ENCODE results near the gene HBZ.
"Not testable (repeated sequence)": the region's sequence is repeated elsewhere in the genome, so short reads cannot be mapped to it uniquely, and the experiment has no call there.

The HBZ gene

DNA sequence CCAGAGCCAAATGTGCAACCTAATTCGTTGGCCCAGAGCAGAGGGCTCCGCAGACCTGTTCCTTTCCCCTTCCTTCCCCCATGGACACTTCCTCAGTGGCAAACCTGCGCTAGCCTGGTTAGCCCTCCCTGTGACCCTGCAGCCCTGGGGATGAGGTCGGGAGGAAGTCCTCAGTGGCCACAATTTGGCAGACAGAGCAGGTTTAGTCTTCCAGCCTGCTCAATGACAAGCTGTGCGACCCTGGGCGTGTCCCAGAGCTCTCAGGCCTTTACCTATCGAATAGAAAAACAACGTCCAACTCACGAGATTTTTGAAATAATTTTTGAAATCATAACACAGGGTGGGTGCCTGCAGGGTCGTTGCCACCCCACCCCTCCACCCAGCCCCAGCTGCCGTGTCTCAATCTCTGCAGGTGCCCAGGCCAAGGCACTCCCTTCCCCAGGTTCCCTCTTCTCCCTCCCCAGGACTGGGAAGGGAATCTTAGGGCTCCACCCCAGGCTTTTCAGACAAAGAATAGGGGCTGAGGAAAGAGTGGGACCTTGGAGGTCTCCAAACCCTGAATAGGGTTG is 14.8 kb downstream of the HBZ start:
- H3K4me3 ChIP-seq (ENCODE audit: low read length) = no peak overlapping the region
- TF ChIP-seq, protein P1, sequence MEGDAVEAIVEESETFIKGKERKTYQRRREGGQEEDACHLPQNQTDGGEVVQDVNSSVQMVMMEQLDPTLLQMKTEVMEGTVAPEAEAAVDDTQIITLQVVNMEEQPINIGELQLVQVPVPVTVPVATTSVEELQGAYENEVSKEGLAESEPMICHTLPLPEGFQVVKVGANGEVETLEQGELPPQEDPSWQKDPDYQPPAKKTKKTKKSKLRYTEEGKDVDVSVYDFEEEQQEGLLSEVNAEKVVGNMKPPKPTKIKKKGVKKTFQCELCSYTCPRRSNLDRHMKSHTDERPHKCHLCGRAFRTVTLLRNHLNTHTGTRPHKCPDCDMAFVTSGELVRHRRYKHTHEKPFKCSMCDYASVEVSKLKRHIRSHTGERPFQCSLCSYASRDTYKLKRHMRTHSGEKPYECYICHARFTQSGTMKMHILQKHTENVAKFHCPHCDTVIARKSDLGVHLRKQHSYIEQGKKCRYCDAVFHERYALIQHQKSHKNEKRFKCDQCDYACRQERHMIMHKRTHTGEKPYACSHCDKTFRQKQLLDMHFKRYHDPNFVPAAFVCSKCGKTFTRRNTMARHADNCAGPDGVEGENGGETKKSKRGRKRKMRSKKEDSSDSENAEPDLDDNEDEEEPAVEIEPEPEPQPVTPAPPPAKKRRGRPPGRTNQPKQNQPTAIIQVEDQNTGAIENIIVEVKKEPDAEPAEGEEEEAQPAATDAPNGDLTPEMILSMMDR (IDR thresholded peaks at IDR 0.05; ENCODE audit: low read length) = no peak
- TF ChIP-seq EZH2 (optimal IDR thresholded peaks at IDR 0.05; ENCODE audit: low read depth, low read length) = no peak
- TF ChIP-seq EZH2phosphoT487 (IDR thresholded peaks at IDR 0.05; ENCODE audit: low read length) = no peak
- no peaks in the 10 kb centered on the region for H3K79me2 ChIP-seq (ENCODE audit: low read length)
- H3K9me2 ChIP-seq (replicated peaks; ENCODE audit: insufficient read depth, low read length) = no peaks in the 10 kb centered on the region
- no peaks in the 10 kb centered on the region for H3K9me3 ChIP-seq (replicated peaks; ENCODE audit: insufficient read depth, low read length)
- DNase-seq = no peak
- no peaks in the 10 kb centered on the region for H4K20me1 ChIP-seq (ENCODE audit: insufficient read depth, low read length)
- no peaks in the 10 kb centered on the region for H3K4me1 ChIP-seq (ENCODE audit: low read length)
- no peak overlapping the region for H3K4me2 ChIP-seq (ENCODE audit: low read depth, low read length)
- H2AFZ ChIP-seq (ENCODE audit: low read length) = no peak overlapping the region
- H3F3A ChIP-seq (ENCODE audit: insufficient read depth, low read length) = no peaks in the 10 kb centered on the region
- H3K36me3 ChIP-seq (replicated peaks; ENCODE audit: insufficient read depth, low read length) = no peaks in the 10 kb centered on the region
- no peak overlapping the region for H3K27ac ChIP-seq (ENCODE audit: low read length)
- H3K9ac ChIP-seq (ENCODE audit: low read length) = no peak overlapping the region
- peaks cover 46% of the 10 kb centered on the region for H3K27me3 ChIP-seq (replicated peaks; ENCODE audit: insufficient read depth, low read length)

DNA sequence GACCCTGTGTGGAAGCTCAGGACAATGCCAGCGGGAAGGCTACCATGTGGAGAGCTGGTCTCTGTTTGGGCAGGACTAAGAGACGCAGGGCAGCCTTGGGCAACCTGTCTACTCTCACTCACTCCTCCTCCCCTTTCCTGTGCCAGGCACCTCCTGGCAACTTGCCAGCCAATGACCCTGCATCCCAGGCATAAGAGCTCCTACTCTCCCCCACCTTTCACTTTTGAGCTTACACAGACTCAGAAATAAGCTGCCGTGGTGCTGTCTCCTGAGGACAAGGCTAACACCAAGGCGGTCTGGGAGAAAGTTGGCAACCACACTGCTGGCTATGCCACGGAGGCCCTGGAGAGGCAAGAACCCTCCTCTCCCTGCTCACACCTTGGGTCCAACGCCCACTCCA is 16.0 kb downstream of the HBZ start:
- TF ChIP-seq, protein P1 (IDR thresholded peaks at IDR 0.05; ENCODE audit: low read length) = no peak
- TF ChIP-seq EZH2phosphoT487 (IDR thresholded peaks at IDR 0.05; ENCODE audit: low read length) = no peak
- TF ChIP-seq EZH2 (optimal IDR thresholded peaks at IDR 0.05; ENCODE audit: low read depth, low read length) = no peak
- no peak for DNase-seq
- H2AFZ ChIP-seq (ENCODE audit: low read length) = no peak overlapping the region
- no peaks in the 10 kb centered on the region for H3K9me3 ChIP-seq (replicated peaks; ENCODE audit: insufficient read depth, low read length)
- H3K79me2 ChIP-seq (ENCODE audit: low read length) = no peaks in the 10 kb centered on the region
- no peaks in the 10 kb centered on the region for H3K36me3 ChIP-seq (replicated peaks; ENCODE audit: insufficient read depth, low read length)
- no peak overlapping the region for H3K4me2 ChIP-seq (ENCODE audit: low read depth, low read length)
- no peaks in the 10 kb centered on the region for H3K9me2 ChIP-seq (replicated peaks; ENCODE audit: insufficient read depth, low read length)
- no peak overlapping the region for H3K27ac ChIP-seq (ENCODE audit: low read length)
- no peaks in the 10 kb centered on the region for H4K20me1 ChIP-seq (ENCODE audit: insufficient read depth, low read length)
- H3K4me3 ChIP-seq (ENCODE audit: low read length) = no peak overlapping the region
- no peaks in the 10 kb centered on the region for H3F3A ChIP-seq (ENCODE audit: insufficient read depth, low read length)
- H3K4me1 ChIP-seq (ENCODE audit: low read length) = no peaks in the 10 kb centered on the region
- no peak overlapping the region for H3K9ac ChIP-seq (ENCODE audit: low read length)
- peaks cover 44% of the 10 kb centered on the region for H3K27me3 ChIP-seq (replicated peaks; ENCODE audit: insufficient read depth, low read length)

DNA sequence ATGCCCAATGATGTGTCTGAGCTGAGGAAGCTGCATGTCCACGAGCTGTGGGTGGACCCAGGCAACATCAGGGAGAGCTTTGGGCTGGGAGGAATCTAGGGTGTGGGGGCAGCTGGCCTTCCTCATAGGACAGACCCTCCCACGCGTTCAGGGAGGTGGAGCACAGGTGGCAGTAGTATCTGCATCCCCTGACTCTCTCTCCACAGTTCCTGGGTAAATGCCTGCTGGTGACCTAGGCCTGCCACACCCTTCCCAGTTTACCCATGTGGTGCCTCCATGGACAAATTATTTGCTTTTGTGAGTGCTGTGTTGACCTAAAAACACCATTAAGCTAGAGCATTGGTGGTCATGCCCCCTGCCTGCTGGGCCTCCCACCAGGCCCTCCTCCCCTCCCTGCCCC is 16.6 kb downstream of the HBZ start:
- Histone ChIP-seq H3K27ac (ENCODE audit: low read length) (no peak overlapping the region), H3K9me2 (replicated peaks; ENCODE audit: insufficient read depth, low read length) (no peaks in the 10 kb centered on the region), H3K4me3 (ENCODE audit: low read length) (no peak overlapping the region), H3F3A (ENCODE audit: insufficient read depth, low read length) (no peaks in the 10 kb centered on the region), H3K4me2 (ENCODE audit: low read depth, low read length) (no peak overlapping the region), H3K36me3 (replicated peaks; ENCODE audit: insufficient read depth, low read length) (no peaks in the 10 kb centered on the region), H2AFZ (ENCODE audit: low read length) (no peak overlapping the region), H3K9ac (ENCODE audit: low read length) (no peak overlapping the region), H3K4me1 (ENCODE audit: low read length) (no peaks in the 10 kb centered on the region), H3K27me3 (replicated peaks; ENCODE audit: insufficient read depth, low read length) (peaks cover 44% of the 10 kb centered on the region), H3K9me3 (replicated peaks; ENCODE audit: insufficient read depth, low read length) (no peaks in the 10 kb centered on the region), H3K79me2 (ENCODE audit: low read length) (no peaks in the 10 kb centered on the region), H4K20me1 (ENCODE audit: insufficient read depth, low read length) (no peaks in the 10 kb centered on the region)
- DNase-seq = no peak
- TF ChIP-seq EZH2phosphoT487 (IDR thresholded peaks at IDR 0.05; ENCODE audit: low read length) = no peak
- TF ChIP-seq, protein P1 (IDR thresholded peaks at IDR 0.05; ENCODE audit: low read length) = no peak
- no peak for TF ChIP-seq EZH2 (optimal IDR thresholded peaks at IDR 0.05; ENCODE audit: low read depth, low read length)

DNA sequence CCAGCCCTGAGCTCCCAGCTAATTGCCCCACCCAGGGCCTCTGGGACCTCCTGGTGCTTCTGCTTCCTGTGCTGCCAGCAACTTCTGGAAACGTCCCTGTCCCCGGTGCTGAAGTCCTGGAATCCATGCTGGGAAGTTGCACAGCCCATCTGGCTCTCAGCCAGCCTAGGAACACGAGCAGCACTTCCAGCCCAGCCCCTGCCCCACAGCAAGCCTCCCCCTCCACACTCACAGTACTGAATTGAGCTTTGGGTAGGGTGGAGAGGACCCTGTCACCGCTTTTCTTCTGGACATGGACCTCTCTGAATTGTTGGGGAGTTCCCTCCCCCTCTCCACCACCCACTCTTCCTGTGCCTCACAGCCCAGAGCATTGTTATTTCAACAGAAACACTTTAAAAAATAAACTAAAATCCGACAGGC is 17.7 kb downstream of the HBZ start:
- not testable (repeated sequence) for H3K79me2 ChIP-seq (ENCODE audit: low read length); H3K36me3 ChIP-seq (replicated peaks; ENCODE audit: insufficient read depth, low read length); H3K4me1 ChIP-seq (ENCODE audit: low read length); H4K20me1 ChIP-seq (ENCODE audit: insufficient read depth, low read length); H3K27ac ChIP-seq (ENCODE audit: low read length); H3K9ac ChIP-seq (ENCODE audit: low read length); H3F3A ChIP-seq (ENCODE audit: insufficient read depth, low read length); H3K9me3 ChIP-seq (replicated peaks; ENCODE audit: insufficient read depth, low read length); H3K4me3 ChIP-seq (ENCODE audit: low read length); H3K9me2 ChIP-seq (replicated peaks; ENCODE audit: insufficient read depth, low read length); DNase-seq; H3K4me2 ChIP-seq (ENCODE audit: low read depth, low read length); H2AFZ ChIP-seq (ENCODE audit: low read length)
- H3K27me3 ChIP-seq (replicated peaks; ENCODE audit: insufficient read depth, low read length) = peaks cover 43% of the 10 kb centered on the region
